Psoas muscle (tissue), 8 donors: ENCODE data around the gene CLMP. TPM values are rescaled to one million over a fixed set of nuclear protein-coding genes. Genes with fewer than 3 reads are reported as not detected.
A peak's percentile ranks its signal among the peaks of the same experiment; 100 is the strongest.

ENCODE experiments used
- ATAC-seq, 4 donors: fragments of 200-7000 bp; cut with Tn5 transposase; one replicate each; pipeline ENCODE4 v1.9.1; 2020; ENCODE audit warnings: moderate library complexity in 3 of 4, mild to moderate bottlenecking in 2 of 4
- DNase-seq, 2 donors: peaks; one replicate each; pipeline ENCODE4 v3.0.0-alpha.2; 2020
- H3K27ac ChIP-seq: fragments of 200-600 bp; one replicate; pipeline ENCODE4 v1.8.0; 2022
- H3K27me3 ChIP-seq, 3 donors: fragments of 200-600 bp in 1 of 3; one replicate each; pipeline versions ENCODE4 v1.6.1 to v1.8.0; 2013 to 2022; ENCODE audit warnings: low read length in 2 of 3, mild to moderate bottlenecking in 2 of 3, moderate library complexity in 1 of 3; ENCODE audit not compliant: insufficient read depth in 3 of 3
- H3K36me3 ChIP-seq, 2 donors: fragments of 200-600 bp in 1 of 2; one replicate each; pipeline versions ENCODE4 v1.6.1 to v1.8.0; 2013 to 2022; ENCODE audit warnings: low read depth in 1 of 2, mild to moderate bottlenecking in 1 of 2, moderate library complexity in 1 of 2; ENCODE audit not compliant: insufficient read depth in 1 of 2
- H3K4me1 ChIP-seq: fragments of 200-600 bp; one replicate; pipeline ENCODE4 v1.8.0; 2022
- H3K4me3 ChIP-seq: fragments of 200-600 bp; one replicate; pipeline ENCODE4 v1.8.0; 2022; ENCODE audit warnings: mild to moderate bottlenecking
- H3K9me3 ChIP-seq: fragments of 200-600 bp; one replicate; pipeline ENCODE4 v1.8.0; 2022
- WGBS, 3 donors: extraction: QIAGEN DNeasy Blood & Tissue Kit; methylation state at CpG; one replicate each; pipeline versions ENCODE4 v1.1.6 to v1.1.7; 2013; 5-methylcytosine and 5-hydroxymethylcytosine counted together
- intact Hi-C, 2 donors: fragments of 100-400 bp; cut with DNase I; formaldehyde crosslinking; loops; one replicate each; pipeline versions ENCODE4 v1.11.0 to v1.14.2; 2022
- polyA plus RNA-seq, 3 donors: library from polyadenylated mRNA; stranded (reverse); fragments of 200-250 nt; gene quantifications; one replicate each; pipeline ENCODE4 v1.2.3, GENCODE V29; 2013
- total RNA-seq, 4 donors: library from RNA; stranded (reverse); fragmentation: NEBNext Ultra II Directional in 2 of 4; extraction: Animal tissue kit (Norgen Biotek cat#: 25700) in 2 of 4; gene quantifications; one replicate each; pipeline versions ENCODE4 v1.2.1 to v1.2.4, GENCODE V29; 2021 to 2023
- TF ChIP-seq, protein P1 (sequence below): fragments of 200-600 bp; IDR thresholded peaks from one replicate; pipeline ENCODE4 v1.8.0; 2022; ENCODE audit warnings: antibody characterized with exemption
- donor health status: healthy with polysubstance abuse.
- donor health status: DM: no; HTN: no; CAD: no; lungs with moderate emphysema.
- donor health status: Bipolar disorder and iron deficiency.
- donor health status: healthy.
- donor health status: DM: yes; HTN: yes; CAD: no.
- donor health status: DM: no; HTN: no; CAD: no.
- donor health status: DM: no; HTN: no; CAD: no.
- donor health status: DM: yes; HTN: yes; CAD: no.

Gene CLMP
- total and polyA plus RNA-seq, 7 donors = 0.83 to 4.2 (median 2.9) TPM

DNA sequence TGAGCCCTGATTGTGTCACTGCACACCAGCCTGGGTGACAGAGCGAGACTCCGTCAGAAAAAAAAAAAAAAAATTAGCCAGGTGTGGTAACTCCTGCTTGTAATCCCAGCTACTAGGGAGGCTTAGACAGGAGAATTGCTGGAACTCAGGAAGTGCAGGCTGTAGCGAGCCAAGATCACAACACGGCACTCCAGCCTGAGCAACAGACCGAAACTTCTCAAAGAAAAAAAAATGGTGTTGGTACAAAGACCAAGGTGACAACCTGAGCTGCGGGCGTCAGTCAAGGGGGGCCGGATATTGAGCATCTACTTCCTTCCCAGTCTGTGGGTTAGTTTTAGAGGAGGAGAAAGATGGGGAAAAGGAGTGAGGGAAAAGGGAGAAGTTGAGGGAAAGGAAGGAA is 84.7 kb downstream of the CLMP start:
- WGBS, 3 donors = 76 to 84% (median 82%) methylated on average over 8 of the region's 8 CpGs

DNA sequence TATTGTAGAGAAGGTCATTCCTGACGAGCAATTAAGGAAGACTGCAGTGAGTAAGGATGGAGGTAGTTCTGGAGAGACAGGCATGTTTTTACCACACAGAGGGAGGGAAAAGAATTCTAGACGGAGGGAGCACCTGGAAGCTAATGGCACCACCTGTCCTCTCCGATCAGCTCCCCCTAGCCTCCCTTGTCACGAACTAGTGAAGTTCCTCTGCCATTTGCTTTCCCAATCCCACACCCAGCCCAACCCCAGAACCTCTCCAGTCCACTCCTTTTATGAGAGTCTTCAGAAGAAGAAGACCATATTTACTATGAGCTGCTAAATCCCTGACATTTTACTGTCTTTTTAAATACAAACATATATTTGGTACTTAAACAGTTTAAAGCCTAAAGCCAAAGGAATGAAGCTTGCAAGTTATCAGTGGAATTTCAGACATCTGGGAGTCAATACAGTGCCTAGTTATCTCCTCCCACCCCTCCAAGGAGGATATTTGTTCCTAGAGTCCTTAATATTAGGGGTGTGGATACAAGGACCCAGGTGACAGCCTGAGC is 87.0 kb downstream of the CLMP start:
- H3K27me3 ChIP-seq = no peaks in the 10 kb centered on the region
- TF ChIP-seq, protein P1, sequence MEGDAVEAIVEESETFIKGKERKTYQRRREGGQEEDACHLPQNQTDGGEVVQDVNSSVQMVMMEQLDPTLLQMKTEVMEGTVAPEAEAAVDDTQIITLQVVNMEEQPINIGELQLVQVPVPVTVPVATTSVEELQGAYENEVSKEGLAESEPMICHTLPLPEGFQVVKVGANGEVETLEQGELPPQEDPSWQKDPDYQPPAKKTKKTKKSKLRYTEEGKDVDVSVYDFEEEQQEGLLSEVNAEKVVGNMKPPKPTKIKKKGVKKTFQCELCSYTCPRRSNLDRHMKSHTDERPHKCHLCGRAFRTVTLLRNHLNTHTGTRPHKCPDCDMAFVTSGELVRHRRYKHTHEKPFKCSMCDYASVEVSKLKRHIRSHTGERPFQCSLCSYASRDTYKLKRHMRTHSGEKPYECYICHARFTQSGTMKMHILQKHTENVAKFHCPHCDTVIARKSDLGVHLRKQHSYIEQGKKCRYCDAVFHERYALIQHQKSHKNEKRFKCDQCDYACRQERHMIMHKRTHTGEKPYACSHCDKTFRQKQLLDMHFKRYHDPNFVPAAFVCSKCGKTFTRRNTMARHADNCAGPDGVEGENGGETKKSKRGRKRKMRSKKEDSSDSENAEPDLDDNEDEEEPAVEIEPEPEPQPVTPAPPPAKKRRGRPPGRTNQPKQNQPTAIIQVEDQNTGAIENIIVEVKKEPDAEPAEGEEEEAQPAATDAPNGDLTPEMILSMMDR = no peak
- DNase-seq = no peak
- no peaks in the 10 kb centered on the region for H3K36me3 ChIP-seq
- intact Hi-C loops = no loop called here
- H3K27ac ChIP-seq = no peak overlapping the region
- no peaks in the 10 kb centered on the region for H3K9me3 ChIP-seq
- no peak overlapping the region for H3K4me3 ChIP-seq
- ATAC-seq = no peak
- 58 to 76% (median 67%) methylated on average over 4 of the region's 4 CpGs for WGBS, 3 donors
- H3K4me1 ChIP-seq = peaks cover 6% of the 10 kb centered on the region

More for the DNA sequence above, 84.7 kb downstream of the CLMP start:
- H3K27ac ChIP-seq = no peak overlapping the region
- H3K9me3 ChIP-seq = no peaks in the 10 kb centered on the region
- intact Hi-C loops = loop anchor here (2.0 to 5.0 kb wide), 2 partner anchors 136 to 367 kb away; no protein-coding TSS in a partner anchor
- peaks cover 3% of the 10 kb centered on the region for H3K4me1 ChIP-seq
- DNase-seq (no peak), ATAC-seq (no peak)
- TF ChIP-seq, protein P1 = no peak
- no peaks in the 10 kb centered on the region for H3K36me3 ChIP-seq
- H3K4me3 ChIP-seq = no peak overlapping the region
- H3K27me3 ChIP-seq = no peaks in the 10 kb centered on the region

DNA sequence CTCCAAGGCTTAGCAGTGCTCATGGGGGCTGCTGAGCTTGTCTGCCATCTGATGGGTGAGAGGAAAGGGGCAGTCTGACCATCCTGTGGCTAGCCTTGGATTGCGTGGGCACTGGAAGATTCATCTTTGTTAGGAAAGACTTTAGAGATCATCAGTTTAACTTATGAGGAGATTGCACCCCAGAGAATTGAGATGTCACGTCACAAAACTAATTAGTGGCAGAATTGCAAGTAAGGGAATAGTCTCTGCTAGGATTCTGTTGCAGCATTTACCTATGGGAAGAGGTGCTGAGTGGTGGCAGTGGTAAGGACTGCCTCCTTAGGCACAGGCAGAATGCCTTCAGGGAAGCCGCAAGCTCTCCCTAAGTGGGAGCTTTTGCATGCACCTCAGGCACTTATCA is 90.4 kb downstream of the CLMP start:
- H3K4me1 ChIP-seq = peaks cover 6% of the 10 kb centered on the region
- TF ChIP-seq, protein P1 = no peak
- ATAC-seq (no peak), DNase-seq (no peak)
- WGBS, 3 donors = 95 to 97% (median 97%) methylated on average over 3 of the region's 3 CpGs
- H3K27me3 ChIP-seq = no peaks in the 10 kb centered on the region
- no peaks in the 10 kb centered on the region for H3K9me3 ChIP-seq
- no peak overlapping the region for H3K27ac ChIP-seq
- no peaks in the 10 kb centered on the region for H3K36me3 ChIP-seq
- H3K4me3 ChIP-seq = no peak overlapping the region
- intact Hi-C loops = loop anchor here (5.0 kb wide), 1 partner anchor 158 kb away; no protein-coding TSS in a partner anchor

DNA sequence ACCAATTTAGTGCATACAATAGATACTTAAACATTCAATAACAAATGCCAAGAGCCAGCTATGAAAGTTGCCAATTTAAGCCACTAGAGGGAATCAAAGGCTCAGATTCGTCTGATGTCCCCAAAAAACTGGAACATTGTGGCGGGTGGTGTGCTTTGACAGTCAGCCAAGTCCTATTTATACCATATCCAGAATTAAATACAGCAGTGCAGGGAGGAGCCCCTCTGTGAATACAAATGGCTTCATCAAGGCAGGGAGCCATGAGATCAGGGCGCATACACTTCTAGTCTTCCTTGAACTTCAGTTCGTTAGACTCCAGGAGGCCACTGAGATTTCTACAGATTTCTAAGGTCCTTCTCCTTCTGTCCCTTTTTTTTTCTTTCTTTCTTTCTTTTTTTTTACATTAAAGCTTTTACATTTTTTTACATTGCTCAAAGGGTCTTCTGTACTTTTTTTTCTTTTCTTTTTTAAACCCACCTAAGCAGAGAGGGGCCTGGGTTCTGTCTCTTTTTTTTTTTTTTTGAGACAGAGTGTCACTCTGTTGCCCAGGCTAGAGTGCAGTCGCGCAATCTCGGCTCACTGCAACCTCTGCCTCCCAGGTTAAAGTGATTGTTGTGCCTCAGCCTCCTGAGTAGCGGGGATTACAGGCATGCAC is 91.6 kb downstream of the CLMP start:
- H3K9me3 ChIP-seq = no peaks in the 10 kb centered on the region
- peaks cover 6% of the 10 kb centered on the region for H3K4me1 ChIP-seq
- H3K36me3 ChIP-seq = no peaks in the 10 kb centered on the region
- H3K4me3 ChIP-seq = no peak overlapping the region
- DNase-seq (peak in 1 of 2 donors; percentile 20), ATAC-seq (peak; percentile 36 to 89 (median 68))
- H3K27ac ChIP-seq = no peak overlapping the region
- 47 to 53% (median 47%) methylated on average over 8 of the region's 8 CpGs for WGBS, 3 donors
- H3K27me3 ChIP-seq = no peaks in the 10 kb centered on the region
- TF ChIP-seq, protein P1 = peak; percentile 55
- intact Hi-C loops = loop anchor here (5.0 kb wide), 1 partner anchor 159 kb away; no protein-coding TSS in a partner anchor
